HPDE6-E6E7 (cell line): Measurements from ENCODE around the gene PRMT2.

ENCODE experiments used
- DNase-seq: peaks from one replicate; pipeline ENCODE4 v3.0.0; 2011; ENCODE audit warnings: missing footprints; ENCODE audit errors: extremely low spot score

The PRMT2 gene

DNA sequence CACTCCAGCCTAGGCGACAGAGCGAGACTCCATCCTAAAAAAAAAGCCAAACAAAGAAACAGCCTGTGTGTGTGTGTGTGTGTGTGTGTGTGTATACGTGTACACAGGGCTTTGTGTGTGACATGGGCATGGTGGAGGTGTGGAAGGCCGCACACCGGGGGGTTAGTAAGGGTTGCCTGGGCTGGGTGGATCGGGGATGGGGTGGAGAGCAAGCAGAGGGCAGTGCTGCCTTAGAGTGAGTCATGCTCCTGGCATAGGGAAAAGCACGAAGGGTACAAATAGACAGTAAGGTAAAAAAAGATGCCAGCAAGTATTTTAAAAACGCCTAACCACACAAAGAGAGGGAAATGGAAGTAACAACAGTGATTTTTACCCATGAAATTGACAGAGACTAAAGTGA is 6.2 kb downstream of the PRMT2 start:
- no peak for DNase-seq

GRCh38 chr21:46643379-46644177 is 8.1 kb downstream of the PRMT2 start:
- DNase-seq, result no peak

DNA sequence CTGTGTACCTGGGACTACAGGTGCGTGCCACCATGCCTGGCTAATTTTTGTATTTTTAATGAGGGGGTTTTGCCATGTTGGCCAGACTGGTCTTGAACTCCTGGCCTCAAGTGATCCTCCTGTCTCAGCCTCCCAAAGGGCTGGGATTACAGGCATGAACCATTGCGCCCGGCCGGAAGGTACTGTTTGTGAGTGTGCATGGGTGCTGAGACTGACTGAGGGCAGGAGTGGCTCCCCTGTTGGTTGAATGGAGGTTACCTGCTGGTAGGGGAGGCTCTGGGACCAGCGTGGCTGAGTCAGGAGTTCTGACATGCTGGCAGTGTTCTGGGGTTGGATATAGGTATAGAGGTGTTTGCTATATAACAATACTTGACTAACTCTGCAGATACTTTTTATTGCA is 10.4 kb downstream of the PRMT2 start:
- DNase-seq, result no peak

DNA sequence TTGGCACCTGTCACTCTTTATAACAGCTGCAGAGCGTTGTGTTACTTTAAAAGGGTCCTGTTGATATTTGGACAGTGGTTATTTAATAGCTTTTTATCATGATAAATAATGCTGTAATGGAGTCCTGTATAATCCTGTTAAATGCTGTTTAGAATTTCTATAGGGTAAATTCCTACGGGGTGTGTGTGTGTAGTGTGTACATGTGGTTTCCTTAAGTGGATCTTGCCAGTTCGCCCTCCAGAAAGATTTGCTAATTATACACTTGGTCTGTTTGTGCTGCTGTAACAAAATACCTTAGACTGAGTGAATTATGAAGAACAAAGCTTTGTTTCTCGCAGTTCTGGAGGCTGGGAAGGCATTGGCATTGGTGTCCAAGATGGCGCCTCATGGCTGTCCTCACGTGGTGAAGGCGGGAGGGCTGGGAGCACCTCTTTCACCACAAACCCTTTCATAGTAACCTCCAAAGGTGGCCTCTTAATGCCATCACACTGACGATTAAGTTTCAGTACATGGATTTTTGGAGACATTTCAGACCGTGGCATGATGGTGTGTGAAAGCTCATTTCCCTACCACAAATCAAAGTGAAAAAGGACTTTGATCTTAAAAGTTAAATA is 11.2 kb downstream of the PRMT2 start:
- DNase-seq, result no peak

DNA sequence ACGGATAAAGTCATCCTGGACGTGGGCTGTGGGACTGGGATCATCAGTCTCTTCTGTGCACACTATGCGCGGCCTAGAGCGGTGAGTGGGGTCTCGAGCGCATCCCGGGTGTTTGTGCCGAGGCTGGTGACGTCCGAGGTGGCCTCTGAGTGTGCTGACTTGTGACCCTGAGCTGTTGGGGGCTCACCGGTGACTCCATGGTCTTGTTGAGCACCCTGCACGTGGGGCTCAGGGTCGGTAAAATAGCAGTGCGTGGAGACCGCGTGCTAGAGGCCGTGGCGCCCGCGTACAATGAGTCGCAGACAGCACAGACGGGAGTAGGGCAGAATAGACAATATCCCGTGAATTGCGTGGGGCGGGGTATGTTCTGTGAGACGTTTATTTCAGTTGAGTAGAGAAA is 13.1 kb downstream of the PRMT2 start:
- DNase-seq, result no peak

DNA sequence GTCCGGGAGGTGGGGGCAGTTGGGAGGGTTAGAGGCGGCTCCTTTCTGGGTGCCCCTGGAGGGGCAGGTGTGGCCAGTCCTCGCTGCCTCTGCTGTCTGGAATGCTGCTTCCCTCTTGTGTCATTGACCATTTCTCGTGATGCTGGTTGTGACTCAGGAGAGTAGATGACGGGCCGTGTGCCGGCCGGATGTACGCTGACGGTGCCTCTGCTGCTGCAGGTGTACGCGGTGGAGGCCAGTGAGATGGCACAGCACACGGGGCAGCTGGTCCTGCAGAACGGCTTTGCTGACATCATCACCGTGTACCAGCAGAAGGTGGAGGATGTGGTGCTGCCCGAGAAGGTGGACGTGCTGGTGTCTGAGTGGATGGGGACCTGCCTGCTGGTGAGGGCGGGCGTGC is 13.9 kb downstream of the PRMT2 start:
- no peak for DNase-seq

GRCh38 chr21:46650476-46651098 is 15.1 kb downstream of the PRMT2 start:
- no peak for DNase-seq

- DNase-seq, result no peak
These were observed 15.6 kb downstream of the PRMT2 start for GRCh38 chr21:46651121-46651520.

DNA sequence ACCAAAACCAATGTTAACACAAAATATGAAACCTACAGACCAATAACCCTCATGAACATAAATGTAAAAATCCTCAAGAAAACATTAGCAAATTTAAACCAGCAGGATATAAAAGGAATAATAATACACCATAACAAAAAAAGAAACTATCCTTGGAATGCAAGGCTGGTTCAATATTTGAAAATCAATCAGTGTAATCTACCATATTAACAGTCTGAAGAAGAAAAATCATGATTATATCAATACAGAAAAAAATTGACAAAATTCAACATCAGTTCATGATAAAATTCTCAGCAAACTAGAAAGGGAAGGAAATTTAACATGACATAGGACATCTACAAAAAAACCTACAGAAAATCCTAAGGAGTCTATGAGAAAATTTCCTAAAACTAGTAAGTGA is 19.8 kb downstream of the PRMT2 start:
- DNase-seq, result no peak

- no peak for DNase-seq
These were observed 21.3 kb downstream of the PRMT2 start for GRCh38 chr21:46656820-46657219.

DNA sequence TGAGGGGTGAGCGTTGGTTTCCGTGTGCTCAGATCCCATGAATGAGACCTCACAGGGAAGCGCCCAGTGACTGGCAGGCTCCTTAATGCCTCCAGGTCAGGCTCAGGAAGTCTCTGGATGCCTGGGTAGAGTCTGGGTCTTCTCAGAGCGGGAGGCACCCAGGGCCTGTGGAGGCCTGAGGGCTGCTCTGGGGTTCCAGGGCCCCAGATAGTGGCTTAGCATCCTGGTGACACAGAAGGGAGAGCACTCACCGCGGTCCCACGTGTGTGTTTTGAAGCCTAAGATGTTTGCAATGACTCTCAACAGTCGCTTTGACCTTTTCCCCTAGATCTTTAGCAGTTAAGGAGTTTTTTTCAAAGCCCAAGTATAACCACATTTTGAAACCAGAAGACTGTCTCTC is 25.0 kb downstream of the PRMT2 start:
- DNase-seq, result no peak

GRCh38 chr21:46661211-46661625 is 25.7 kb downstream of the PRMT2 start:
- peak; percentile 34 for DNase-seq

GRCh38 chr21:46661642-46662366 is 26.3 kb downstream of the PRMT2 start:
- DNase-seq, result no peak

- no peak for DNase-seq
These were observed 26.8 kb downstream of the PRMT2 start for GRCh38 chr21:46662367-46662654.

DNA sequence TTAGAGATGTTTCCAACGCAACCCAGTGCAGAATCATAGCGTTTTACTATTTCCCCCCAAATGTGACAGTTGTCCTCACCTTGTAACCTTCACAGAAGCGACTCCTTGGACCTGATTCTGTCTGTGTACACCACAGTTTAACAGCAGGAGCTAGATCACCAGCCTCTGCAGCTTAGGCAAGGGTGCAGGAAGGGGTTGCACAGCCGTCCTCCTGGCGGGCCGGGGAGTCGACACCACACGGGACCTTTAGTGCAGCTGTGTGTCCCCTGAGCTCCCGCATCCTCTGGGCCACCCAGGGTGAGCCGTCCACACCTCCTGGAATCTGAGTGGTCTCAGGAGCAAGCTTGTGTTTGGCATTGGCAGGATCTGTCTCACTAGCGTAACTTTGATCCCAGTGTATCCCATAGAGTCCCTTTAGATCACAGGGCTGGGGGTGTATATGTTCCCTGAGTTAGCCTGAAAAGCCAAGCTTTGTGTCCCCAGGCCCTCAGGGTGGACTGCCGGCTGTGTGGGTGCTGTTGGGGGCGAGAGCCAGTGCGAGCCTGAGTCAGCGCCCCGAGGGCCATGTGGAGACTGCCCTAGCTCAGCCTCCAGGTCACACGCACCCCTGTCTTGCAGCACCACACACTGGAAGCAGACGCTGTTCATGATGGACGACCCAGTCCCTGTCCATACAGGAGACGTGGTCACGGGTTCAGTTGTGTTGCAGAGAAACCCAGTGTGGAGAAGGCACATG is 27.5 kb downstream of the PRMT2 start:
- DNase-seq, result no peak

DNA sequence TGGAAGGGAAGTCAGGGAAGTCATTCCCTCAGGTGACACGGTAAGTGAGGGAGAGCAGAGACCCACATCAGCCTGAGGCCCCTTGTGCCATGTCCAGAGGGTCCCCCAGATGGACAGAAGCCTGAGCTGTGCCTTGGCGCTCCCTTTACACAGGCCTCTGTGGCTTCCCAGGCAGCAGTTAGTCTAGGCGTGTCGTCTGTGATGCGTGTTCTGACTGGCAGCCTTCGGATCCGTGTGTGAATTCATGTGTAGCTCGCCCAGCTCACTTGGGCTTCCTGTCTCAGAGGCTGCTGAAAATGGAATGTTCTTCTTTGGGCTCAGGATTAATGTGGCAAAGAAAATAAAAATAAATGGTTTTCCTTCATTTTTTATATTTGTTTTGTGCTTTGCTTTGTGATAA is 28.3 kb downstream of the PRMT2 start:
- peak; percentile 49 for DNase-seq

GRCh38 chr21:46664316-46664995 is 29.0 kb downstream of the PRMT2 start:
- no peak for DNase-seq

GRCh38 chr21:46665566-46665965 is 30.1 kb downstream of the PRMT2 start:
- no peak for DNase-seq

DNA sequence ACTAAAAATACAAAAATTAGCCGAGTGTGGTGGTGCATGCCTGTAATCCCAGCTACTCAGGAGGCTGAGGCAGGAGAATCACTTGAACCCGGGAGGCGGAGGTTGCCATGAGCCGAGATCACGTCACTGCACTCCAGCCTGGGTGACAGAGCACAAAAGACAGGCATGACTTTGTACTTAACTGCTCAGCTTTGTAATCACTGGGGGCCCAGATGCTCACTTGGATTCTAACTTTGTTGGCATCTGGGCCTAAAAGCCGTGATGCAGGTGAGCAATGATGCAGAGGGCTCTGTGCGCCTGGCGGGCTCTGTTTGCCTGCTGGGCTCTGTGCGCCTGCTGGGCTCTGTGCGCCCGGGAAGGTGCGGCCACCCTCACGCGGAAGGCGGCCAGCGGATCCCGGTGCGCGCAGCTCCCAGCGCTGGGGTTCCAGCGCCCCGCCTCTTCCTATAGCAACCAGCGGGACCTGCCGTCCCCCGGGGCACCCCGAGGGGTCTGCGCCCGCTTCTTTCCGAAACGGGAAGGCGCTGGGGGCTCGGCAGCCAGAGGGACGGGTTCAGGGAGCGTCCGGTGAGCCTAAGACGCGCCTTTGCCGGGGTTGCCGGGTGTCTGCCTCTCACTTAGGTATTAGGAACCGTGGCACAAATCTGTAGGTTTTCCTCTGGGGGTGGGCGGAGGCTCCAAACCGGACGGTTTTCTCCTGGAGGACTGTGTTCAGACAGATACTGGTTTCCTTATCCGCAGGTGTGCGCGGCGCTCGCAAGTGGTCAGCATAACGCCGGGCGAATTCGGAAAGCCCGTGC is 31.7 kb downstream of the PRMT2 start:
- DNase-seq, result no peak

DNA sequence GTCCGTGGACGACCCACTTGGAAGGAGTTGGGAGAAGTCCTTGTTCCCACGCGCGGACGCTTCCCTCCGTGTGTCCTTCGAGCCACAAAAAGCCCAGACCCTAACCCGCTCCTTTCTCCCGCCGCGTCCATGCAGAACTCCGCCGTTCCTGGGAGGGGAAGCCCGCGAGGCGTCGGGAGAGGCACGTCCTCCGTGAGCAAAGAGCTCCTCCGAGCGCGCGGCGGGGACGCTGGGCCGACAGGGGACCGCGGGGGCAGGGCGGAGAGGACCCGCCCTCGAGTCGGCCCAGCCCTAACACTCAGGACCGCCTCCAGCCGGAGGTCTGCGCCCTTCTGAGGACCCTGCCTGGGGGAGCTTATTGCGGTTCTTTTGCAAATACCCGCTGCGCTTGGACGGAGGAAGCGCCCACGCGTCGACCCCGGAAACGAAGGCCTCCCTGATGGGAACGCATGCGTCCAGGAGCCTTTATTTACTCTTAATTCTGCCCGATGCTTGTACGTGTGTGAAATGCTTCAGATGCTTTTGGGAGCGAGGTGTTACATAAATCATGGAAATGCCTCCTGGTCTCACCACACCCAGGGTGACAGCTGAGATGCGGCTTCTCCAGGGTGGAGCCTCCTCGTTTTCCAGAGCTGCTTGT is 32.4 kb downstream of the PRMT2 start:
- DNase-seq, result no peak
